OCI-LY7 (cell line): ENCODE measurements around the gene IRGQ. TPM values are rescaled to one million over a fixed set of nuclear protein-coding genes. Genes with fewer than 3 reads are reported as not detected.

Source experiments
- BruUV-seq: library from RNA; stranded (reverse); fragments of 400-500 nt; replicated peaks from 2 replicates; lab custom pipeline; 2021; lab: Mats Ljungman, UMichigan
- CTCF ChIA-PET: fragments of 300-600 bp; sonication (Branson Sonifier 250); formaldehyde crosslinking; loops from one replicate; lab custom pipeline; 2022; ENCODE audit warnings: antibody characterized with exemption; ENCODE audit not compliant: unreplicated experiment; lab: Charles Lee
- POLR2A ChIA-PET: fragments of 300-600 bp; sonication (Branson Sonifier 250); formaldehyde crosslinking; loops from one replicate; lab custom pipeline; 2022; ENCODE audit warnings: antibody characterized with exemption; lab: Charles Lee
- DNase-seq: peaks from one replicate; pipeline ENCODE4 v3.0.0-alpha.2; 2015; ENCODE audit warnings: low spot score
- H2AFZ ChIP-seq: fragments of 200-600 bp; sonication (generic), shearing (Covaris generic); 2 replicates; pipeline ENCODE4 v1.6.1; 2014; ENCODE audit warnings: mild to moderate bottlenecking, antibody characterized with exemption, low read length, moderate library complexity
- H3K27ac ChIP-seq: fragments of 200-600 bp; sonication (generic); 2 replicates; pipeline ENCODE4 v1.5.1; 2014; ENCODE audit warnings: mixed run types, low read depth, mild to moderate bottlenecking, moderate library complexity, low read length, inconsistent platforms; ENCODE audit not compliant: poor library complexity, severe bottlenecking
- H3K36me3 ChIP-seq: fragments of 200-600 bp; sonication (generic); 2 replicates; pipeline ENCODE4 v1.6.1; 2014; ENCODE audit warnings: mild to moderate bottlenecking, antibody characterized with exemption, low read length, moderate library complexity, mixed read lengths; ENCODE audit not compliant: insufficient read depth
- H3K4me1 ChIP-seq: fragments of 200-600 bp; sonication (generic); 2 replicates; pipeline ENCODE4 v1.5.1; 2014; ENCODE audit warnings: mild to moderate bottlenecking, low read length; ENCODE audit not compliant: insufficient read depth, poor library complexity, severe bottlenecking
- H3K4me2 ChIP-seq: fragments of 200-600 bp; sonication (generic); 2 replicates; pipeline ENCODE4 v1.6.1; 2014; ENCODE audit warnings: mild to moderate bottlenecking, low read length
- H3K4me3 ChIP-seq: fragments of 200-600 bp; sonication (generic); 2 replicates; pipeline ENCODE4 v1.5.1; 2014; ENCODE audit warnings: mild to moderate bottlenecking, low read depth, low read length; ENCODE audit not compliant: poor library complexity, severe bottlenecking
- H3K79me2 ChIP-seq: fragments of 200-600 bp; sonication (generic); 2 replicates; pipeline ENCODE4 v1.6.1; 2016; ENCODE audit warnings: low read depth, mild to moderate bottlenecking, low read length, moderate library complexity, mixed read lengths; ENCODE audit not compliant: insufficient read depth
- H3K9me2 ChIP-seq: fragments of 200-600 bp; sonication (generic); 2 replicates; pipeline ENCODE4 v1.6.1; 2016; ENCODE audit warnings: mild to moderate bottlenecking, low read length, mixed read lengths; ENCODE audit not compliant: insufficient read depth
- H3K9me3 ChIP-seq: fragments of 200-600 bp; sonication (generic); 2 replicates; pipeline ENCODE4 v1.6.1; 2014; ENCODE audit warnings: mild to moderate bottlenecking, mixed run types, low read length, mixed read lengths
- H4K20me1 ChIP-seq: fragments of 200-600 bp; sonication (generic); 2 replicates; pipeline ENCODE4 v1.6.1; 2014; ENCODE audit warnings: mild to moderate bottlenecking, antibody characterized with exemption, low read length, moderate library complexity, mixed read lengths; ENCODE audit not compliant: insufficient read depth
- EZH2phosphoT487 ChIP-seq: fragments of 200-600 bp; sonication (generic); IDR thresholded peaks from 2 replicates; pipeline ENCODE4 v1.6.1; 2018; ENCODE audit warnings: low read depth, borderline replicate concordance, mild to moderate bottlenecking, mixed run types, antibody characterized with exemption, low read length, moderate library complexity, mixed read lengths
- intact Hi-C: fragments of 100-400 bp; cut with micrococcal nuclease; formaldehyde crosslinking; loops from one replicate; pipeline ENCODE4 v1.10.0; 2022; ENCODE audit not compliant: unreplicated experiment
- total RNA-seq, 2 experiments: library from RNA; depleted of rRNA in 1 of 2; stranded (reverse); fragments of >200 nt in 1 of 2; shearing (Covaris generic) in 1 of 2; gene quantifications; 2 replicates each; pipeline ENCODE4 v1.2.3, GENCODE V29; 2014 to 2022
- TF ChIP-seq, protein P1 (sequence below): fragments of 200-600 bp; sonication (generic); conservative IDR thresholded peaks from 2 replicates; pipeline ENCODE4 v1.5.1; 2014; ENCODE audit warnings: mild to moderate bottlenecking, antibody characterized with exemption, low read length, moderate library complexity, mixed read lengths

IRGQ gene
- total RNA-seq, 2 experiments from 2014 or later, result 6.4 to 15.3 TPM

DNA sequence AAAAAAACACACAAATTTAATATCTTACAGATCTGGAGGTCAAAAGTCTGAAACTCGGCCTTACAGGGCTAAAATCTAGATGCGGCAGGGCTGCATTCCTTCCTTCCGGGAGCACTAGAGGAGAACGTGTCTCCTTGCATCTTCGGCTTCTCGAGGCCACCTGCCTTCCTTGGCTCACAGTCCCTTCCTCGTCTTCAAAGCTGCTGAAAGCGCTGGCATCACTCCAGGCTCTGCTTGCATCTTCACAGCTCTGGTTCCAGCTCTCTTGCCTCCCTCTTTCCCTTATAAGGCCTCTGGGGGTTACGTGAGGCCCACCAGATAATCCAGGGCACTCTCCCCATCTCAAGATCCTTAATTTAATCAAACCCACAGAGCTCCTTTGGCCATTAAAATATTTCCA, 31.1 kb downstream of the IRGQ start:
- Histone ChIP-seq H3K4me3 (no peak overlapping the region), H3K27ac (no peak overlapping the region), H3K36me3 (peaks cover 37% of the 10 kb centered on the region), H3K4me1 (peaks cover 8% of the 10 kb centered on the region), H4K20me1 (no peaks in the 10 kb centered on the region), H3K4me2 (no peak overlapping the region), H3K9me3 (no peaks in the 10 kb centered on the region), H3K9me2 (no peaks in the 10 kb centered on the region), H3K79me2 (no peaks in the 10 kb centered on the region), H2AFZ (no peak overlapping the region)
- ChIA-PET POLR2A (interaction anchor here (0.7 kb wide), 1 partner anchor 30 kb away, joined by 3 read pairs; no protein-coding TSS in a partner anchor), CTCF (interaction anchor here (0.6 kb wide), 1 partner anchor 10 kb away, joined by 3 read pairs; no protein-coding TSS in a partner anchor)
- BruUV-seq, result no TSS peak
- intact Hi-C loops, result no loop called here
- no peak for DNase-seq
- no peak for TF ChIP-seq EZH2phosphoT487
- TF ChIP-seq, protein P1, sequence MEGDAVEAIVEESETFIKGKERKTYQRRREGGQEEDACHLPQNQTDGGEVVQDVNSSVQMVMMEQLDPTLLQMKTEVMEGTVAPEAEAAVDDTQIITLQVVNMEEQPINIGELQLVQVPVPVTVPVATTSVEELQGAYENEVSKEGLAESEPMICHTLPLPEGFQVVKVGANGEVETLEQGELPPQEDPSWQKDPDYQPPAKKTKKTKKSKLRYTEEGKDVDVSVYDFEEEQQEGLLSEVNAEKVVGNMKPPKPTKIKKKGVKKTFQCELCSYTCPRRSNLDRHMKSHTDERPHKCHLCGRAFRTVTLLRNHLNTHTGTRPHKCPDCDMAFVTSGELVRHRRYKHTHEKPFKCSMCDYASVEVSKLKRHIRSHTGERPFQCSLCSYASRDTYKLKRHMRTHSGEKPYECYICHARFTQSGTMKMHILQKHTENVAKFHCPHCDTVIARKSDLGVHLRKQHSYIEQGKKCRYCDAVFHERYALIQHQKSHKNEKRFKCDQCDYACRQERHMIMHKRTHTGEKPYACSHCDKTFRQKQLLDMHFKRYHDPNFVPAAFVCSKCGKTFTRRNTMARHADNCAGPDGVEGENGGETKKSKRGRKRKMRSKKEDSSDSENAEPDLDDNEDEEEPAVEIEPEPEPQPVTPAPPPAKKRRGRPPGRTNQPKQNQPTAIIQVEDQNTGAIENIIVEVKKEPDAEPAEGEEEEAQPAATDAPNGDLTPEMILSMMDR, result no peak

DNA sequence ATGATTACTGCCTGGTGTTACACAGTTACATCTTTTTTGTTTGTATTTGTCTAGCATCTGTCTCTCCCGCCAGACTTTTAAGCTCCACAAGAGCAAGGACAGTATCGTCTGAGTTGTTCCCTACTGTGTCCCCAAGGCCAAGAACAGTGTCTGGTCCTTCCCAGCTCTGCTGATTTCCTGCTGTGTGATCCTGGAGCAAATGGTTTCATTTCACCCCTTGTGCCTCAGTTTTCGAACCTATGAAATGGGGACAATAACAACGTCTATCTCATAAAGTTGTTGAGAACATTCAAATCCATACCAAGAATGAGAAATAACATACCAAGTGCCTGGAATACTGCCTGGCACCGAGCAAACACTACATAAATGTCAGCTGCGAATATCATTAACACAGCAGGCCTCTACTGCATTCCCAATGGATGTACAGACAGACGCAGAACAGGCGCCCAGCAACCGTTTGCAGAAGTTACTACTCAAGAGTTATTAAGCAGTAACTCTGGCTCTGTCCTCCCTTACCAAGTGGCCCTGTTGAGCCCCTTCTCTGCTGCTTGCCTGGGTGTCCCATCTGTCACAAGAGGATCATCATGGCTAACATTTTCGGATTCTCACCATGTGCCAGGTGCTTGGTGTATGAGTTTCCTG, 32.0 kb downstream of the IRGQ start:
- CTCF ChIA-PET, result no interaction called here
- Histone ChIP-seq H3K4me1 (peaks cover 8% of the 10 kb centered on the region), H3K36me3 (peaks cover 42% of the 10 kb centered on the region), H3K9me2 (no peaks in the 10 kb centered on the region), H3K27ac (no peak overlapping the region), H2AFZ (no peak overlapping the region), H3K4me3 (no peak overlapping the region), H3K9me3 (no peaks in the 10 kb centered on the region), H3K4me2 (no peak overlapping the region), H3K79me2 (no peaks in the 10 kb centered on the region), H4K20me1 (no peaks in the 10 kb centered on the region)
- TF ChIP-seq, protein P1, result no peak
- no peak for TF ChIP-seq EZH2phosphoT487
- POLR2A ChIA-PET, result no interaction called here
- no peak for DNase-seq
- no TSS peak for BruUV-seq
- intact Hi-C loops, result no loop called here

DNA sequence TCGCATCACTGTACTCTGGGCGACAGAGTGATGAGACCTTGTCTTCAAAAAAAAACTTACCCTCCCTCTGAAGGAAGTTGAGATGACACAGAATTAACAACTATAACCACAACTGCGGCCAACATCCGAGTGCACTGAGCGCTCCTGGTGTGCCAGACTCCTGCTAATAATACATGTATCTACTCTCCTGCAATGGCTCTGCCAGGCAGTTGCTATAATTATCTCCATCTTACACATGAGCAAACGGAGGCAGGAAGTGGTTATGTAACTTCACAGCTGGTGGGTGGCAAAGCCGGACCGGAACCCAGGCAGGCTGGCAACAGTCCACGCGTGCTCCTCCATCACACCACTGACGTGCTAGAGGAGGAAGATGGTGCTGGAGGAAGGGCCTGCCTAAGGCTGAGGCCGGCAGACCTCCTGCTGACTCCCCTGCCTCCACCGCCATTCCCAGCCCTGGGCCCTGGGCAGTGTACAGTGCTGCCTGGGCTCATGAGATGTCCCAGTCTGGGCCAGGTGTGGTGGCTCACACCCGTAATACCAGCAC, 33.2 kb downstream of the IRGQ start:
- TF ChIP-seq, protein P1, result no peak
- TF ChIP-seq EZH2phosphoT487, result no peak
- no peaks in the 10 kb centered on the region for H3K79me2 ChIP-seq
- H2AFZ ChIP-seq, result no peak overlapping the region
- no peaks in the 10 kb centered on the region for H3K9me2 ChIP-seq
- peaks cover 46% of the 10 kb centered on the region for H3K36me3 ChIP-seq
- CTCF ChIA-PET, result no interaction called here
- H3K4me2 ChIP-seq, result peak overlapping the region; percentile 50; the same call in 1 of the 2 replicates
- no TSS peak for BruUV-seq
- no peaks in the 10 kb centered on the region for H3K9me3 ChIP-seq
- DNase-seq, result peak; percentile 25
- POLR2A ChIA-PET, result no interaction called here
- H3K4me1 ChIP-seq, result peaks cover 8% of the 10 kb centered on the region
- no peaks in the 10 kb centered on the region for H4K20me1 ChIP-seq
- no peak overlapping the region for H3K4me3 ChIP-seq
- H3K27ac ChIP-seq, result no peak overlapping the region
- intact Hi-C loops, result no loop called here
